Lower lobe of right lung (tissue), 2 donors: ENCODE measurements around the gene DUS3L. TPM values are rescaled to one million over a fixed set of nuclear protein-coding genes. Genes with fewer than 3 reads are reported as not detected.

Source experiments
- ATAC-seq, 2 donors: fragments of 200-7000 bp; cut with Tn5 transposase; one replicate each; pipeline ENCODE4 v1.9.1; 2020 to 2022; ENCODE audit warnings: mild to moderate bottlenecking in 2 of 2, moderate library complexity in 2 of 2
- DNase-seq: peaks from one replicate; pipeline ENCODE4 v3.0.0-alpha.2; 2020
- H3K27ac ChIP-seq: fragments of 200-600 bp; one replicate; pipeline ENCODE4 v1.8.0; 2022
- H3K27me3 ChIP-seq: fragments of 200-600 bp; one replicate; pipeline ENCODE4 v1.8.0; 2022; ENCODE audit warnings: low read depth
- H3K36me3 ChIP-seq: fragments of 200-600 bp; one replicate; pipeline ENCODE4 v1.8.0; 2022; ENCODE audit warnings: mild to moderate bottlenecking
- H3K4me1 ChIP-seq: fragments of 200-600 bp; one replicate; pipeline ENCODE4 v1.8.0; 2022
- H3K4me3 ChIP-seq: fragments of 200-600 bp; one replicate; pipeline ENCODE4 v1.8.0; 2022; ENCODE audit warnings: mild to moderate bottlenecking
- H3K9me3 ChIP-seq: fragments of 200-600 bp; one replicate; pipeline ENCODE4 v1.8.0; 2022
- CTCF ChIP-seq: fragments of 200-600 bp; IDR thresholded peaks from one replicate; pipeline ENCODE4 v1.8.0; 2022; ENCODE audit warnings: antibody characterized with exemption, mild to moderate bottlenecking
- intact Hi-C: fragments of 100-400 bp; cut with DNase I; formaldehyde crosslinking; loops from one replicate; pipeline ENCODE4 v1.11.0; 2022
- total RNA-seq: library from RNA; stranded (reverse); fragmentation: NEBNext Ultra II Directional; extraction: Animal tissue kit (Norgen Biotek cat#: 25700); gene quantifications from one replicate; pipeline ENCODE4 v1.2.1, GENCODE V29; 2021
- donor health status: DM: no; HTN: yes; CAD: no; lungs with severe emphysema.

Gene DUS3L
- total RNA-seq, 1 donor from 2014 or later: 24.3 TPM

GRCh38 chr19:5823579-5824281 lies 32.8 kb upstream of the DUS3L start:
- H3K9me3 ChIP-seq: no peaks in the 10 kb centered on the region
- ATAC-seq (no peak), DNase-seq (no peak)
- no peak overlapping the region for H3K4me3 ChIP-seq
- intact Hi-C loops: no loop called here
- H3K4me1 ChIP-seq: peaks cover 6% of the 10 kb centered on the region
- no peak overlapping the region for H3K27ac ChIP-seq
- TF ChIP-seq CTCF: no peak
- H3K27me3 ChIP-seq: peaks cover 8% of the 10 kb centered on the region
- H3K36me3 ChIP-seq: no peaks in the 10 kb centered on the region

DNA sequence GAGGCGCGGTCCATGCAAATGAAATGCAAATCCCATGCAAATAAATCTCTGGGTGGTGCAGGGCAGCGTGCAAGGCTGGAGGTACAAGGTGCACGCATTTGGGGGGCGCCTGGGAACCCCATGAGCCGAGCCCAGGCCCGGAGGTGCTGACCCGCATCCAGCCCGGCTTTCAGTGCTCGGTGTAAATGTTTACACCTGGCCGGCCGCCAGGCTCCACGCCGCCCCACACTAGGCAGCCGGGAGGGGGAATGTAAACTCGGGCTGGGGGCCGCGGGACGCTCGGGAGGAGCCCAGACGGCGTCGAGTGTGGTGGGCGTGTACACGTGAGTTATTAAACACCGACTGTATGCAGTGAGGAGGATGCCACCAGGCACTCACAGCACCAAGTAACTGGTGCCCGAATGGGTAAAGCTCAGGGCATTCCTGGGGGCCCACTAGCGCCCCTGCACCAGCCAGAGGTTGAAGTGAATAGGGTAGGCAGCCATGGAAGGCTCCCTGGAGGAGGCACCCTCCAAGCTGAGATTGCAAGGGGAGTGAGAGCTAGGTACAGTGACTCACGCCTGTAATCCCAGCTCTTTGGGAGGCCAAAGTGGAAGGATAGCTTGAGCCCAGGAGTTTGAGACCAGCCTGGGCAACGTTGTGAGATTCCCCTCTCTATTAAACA lies 31.4 kb upstream of the DUS3L start:
- ATAC-seq: no peak
- no peaks in the 10 kb centered on the region for H3K27me3 ChIP-seq
- H3K4me3 ChIP-seq: no peak overlapping the region
- H3K27ac ChIP-seq: no peak overlapping the region
- H3K4me1 ChIP-seq: no peaks in the 10 kb centered on the region
- no peak for TF ChIP-seq CTCF
- H3K9me3 ChIP-seq: no peaks in the 10 kb centered on the region
- DNase-seq: no peak
- intact Hi-C loops: no loop called here
- no peaks in the 10 kb centered on the region for H3K36me3 ChIP-seq

GRCh38 chr19:5821521-5822180 lies 30.7 kb upstream of the DUS3L start:
- DNase-seq (no peak), ATAC-seq (no peak)
- intact Hi-C loops: no loop called here
- Histone ChIP-seq H3K4me3 (no peak overlapping the region), H3K9me3 (no peaks in the 10 kb centered on the region), H3K4me1 (no peaks in the 10 kb centered on the region), H3K27ac (no peak overlapping the region), H3K27me3 (no peaks in the 10 kb centered on the region), H3K36me3 (no peaks in the 10 kb centered on the region)
- no peak for TF ChIP-seq CTCF

DNA sequence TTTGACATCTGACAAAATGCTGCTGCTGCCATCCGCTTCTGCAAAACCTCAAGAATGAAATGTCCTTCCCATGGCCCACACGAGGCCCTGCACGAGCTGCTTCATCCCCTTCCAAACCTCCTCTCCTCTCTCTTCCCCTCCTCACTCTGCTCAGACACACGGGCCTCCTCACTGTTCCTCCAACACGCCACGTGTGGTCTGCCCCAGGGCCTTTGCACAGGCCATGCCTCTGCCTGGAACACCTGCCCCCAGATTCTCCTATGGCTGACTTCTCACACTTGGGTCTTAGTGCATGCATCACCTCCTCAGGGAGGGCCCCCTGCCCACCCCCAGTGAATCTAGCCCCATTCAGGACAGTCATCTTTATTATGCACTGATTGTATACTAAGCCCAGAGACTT lies 29.8 kb upstream of the DUS3L start:
- Histone ChIP-seq H3K27ac (no peak overlapping the region), H3K9me3 (no peaks in the 10 kb centered on the region), H3K4me1 (no peaks in the 10 kb centered on the region), H3K27me3 (no peaks in the 10 kb centered on the region), H3K36me3 (no peaks in the 10 kb centered on the region), H3K4me3 (no peak overlapping the region)
- ATAC-seq (no peak), DNase-seq (no peak)
- intact Hi-C loops: no loop called here
- no peak for TF ChIP-seq CTCF

DNA sequence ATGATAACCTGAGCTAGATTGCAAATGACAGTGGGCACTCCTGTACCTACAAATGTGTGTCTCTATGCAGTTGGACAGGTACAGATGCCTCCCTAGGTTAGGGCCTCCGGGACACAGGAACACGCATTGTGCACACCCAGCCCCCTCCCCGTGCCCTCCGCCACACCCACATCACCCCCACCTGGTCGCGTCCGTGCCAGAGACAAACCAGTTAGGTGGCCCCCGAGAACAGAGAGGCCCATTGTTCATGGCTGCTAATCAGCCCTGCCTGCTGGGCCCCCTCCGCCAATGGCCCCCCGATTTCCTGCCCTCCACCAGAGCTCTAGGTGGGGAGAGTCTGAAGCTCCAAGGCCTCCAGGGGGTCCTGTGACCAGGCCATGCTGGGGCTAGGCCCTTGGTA lies 27.6 kb upstream of the DUS3L start:
- no peaks in the 10 kb centered on the region for H3K36me3 ChIP-seq
- DNase-seq: no peak
- intact Hi-C loops: no loop called here
- H3K4me1 ChIP-seq: no peaks in the 10 kb centered on the region
- no peak overlapping the region for H3K27ac ChIP-seq
- no peaks in the 10 kb centered on the region for H3K27me3 ChIP-seq
- ATAC-seq: no peak
- no peak overlapping the region for H3K4me3 ChIP-seq
- TF ChIP-seq CTCF: no peak
- no peaks in the 10 kb centered on the region for H3K9me3 ChIP-seq
